HG02973 (cell line): Measurements from ENCODE around the gene NPC1L1.
"Not testable (repeated sequence)": the region's sequence is repeated elsewhere in the genome, so short reads cannot be mapped to it uniquely, and the experiment has no call there.

Experiments
- ATAC-seq: cut with Tn5 transposase; IDR thresholded peaks from one replicate; pipeline ENCODE4 v1.9.1; 2021; ENCODE audit warnings: moderate library complexity; ENCODE audit not compliant: unreplicated experiment

Gene NPC1L1

DNA sequence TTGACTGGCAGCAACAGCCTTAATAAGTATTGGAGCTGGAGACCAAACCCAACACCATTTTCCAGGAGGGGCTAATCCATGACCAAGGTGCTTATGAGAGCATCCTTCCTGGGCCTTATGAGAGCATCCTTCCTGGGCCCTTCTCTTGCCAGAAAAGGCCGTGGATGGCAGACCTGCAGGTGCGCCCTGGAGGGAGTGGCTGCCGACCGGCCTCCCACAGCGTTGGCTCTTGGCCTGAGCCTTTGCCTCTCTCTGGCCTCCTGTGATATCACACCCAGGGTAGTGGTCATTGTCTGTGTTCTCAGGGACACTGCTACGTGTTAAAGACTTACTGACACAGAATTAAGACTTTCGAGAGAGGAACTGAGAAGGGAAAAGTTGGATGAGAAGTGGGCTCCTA is 28.4 kb downstream of the NPC1L1 start:
- ATAC-seq = no peak

DNA sequence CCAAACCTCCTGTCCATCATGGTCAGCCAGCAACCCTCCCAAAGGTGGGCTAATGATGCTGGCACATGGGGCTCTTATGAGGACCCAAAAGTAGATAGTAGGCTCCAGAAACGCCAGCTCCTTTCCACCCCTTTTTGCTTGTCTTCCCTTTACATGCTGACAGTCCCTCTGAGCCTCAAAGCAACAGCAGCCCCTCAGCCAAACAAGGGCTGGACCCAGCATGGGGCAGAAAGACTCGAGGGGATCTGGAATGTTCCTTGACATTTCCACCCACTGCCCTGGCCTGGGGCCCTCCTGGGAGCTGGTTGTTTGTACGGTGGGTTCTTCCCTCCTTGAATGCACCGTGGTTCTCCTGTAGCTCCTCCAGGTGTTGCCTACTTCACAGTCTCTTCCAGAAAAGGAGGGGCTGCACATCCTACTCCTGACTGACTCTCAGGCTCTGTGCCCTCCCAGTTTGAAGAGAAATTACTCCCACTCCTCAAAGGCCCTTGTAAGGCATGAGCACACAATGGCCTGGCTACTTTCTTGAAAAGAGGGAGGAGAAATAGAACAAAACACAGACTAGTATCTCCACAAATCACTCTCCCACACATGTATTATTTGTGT is 29.2 kb downstream of the NPC1L1 start:
- no peak for ATAC-seq

DNA sequence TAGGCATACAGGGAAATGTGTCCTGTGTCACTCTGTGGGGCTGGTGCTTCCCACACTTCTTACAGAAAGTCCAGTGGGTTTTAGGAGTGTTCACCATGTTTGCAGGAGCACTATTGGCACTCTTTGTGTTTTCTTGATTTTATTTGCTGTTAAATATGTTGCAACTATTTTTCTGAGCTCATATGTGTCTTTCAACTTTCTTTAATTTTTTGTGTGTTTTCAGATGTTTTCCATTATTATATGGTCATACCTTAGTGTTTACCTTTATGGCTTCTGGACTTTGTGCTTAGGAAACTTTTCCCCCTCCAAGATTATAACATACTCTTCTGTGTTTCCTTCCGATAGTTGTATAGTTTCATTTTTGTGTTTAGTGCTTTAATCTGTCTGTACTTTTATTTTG is 29.9 kb downstream of the NPC1L1 start:
- ATAC-seq = no peak

DNA sequence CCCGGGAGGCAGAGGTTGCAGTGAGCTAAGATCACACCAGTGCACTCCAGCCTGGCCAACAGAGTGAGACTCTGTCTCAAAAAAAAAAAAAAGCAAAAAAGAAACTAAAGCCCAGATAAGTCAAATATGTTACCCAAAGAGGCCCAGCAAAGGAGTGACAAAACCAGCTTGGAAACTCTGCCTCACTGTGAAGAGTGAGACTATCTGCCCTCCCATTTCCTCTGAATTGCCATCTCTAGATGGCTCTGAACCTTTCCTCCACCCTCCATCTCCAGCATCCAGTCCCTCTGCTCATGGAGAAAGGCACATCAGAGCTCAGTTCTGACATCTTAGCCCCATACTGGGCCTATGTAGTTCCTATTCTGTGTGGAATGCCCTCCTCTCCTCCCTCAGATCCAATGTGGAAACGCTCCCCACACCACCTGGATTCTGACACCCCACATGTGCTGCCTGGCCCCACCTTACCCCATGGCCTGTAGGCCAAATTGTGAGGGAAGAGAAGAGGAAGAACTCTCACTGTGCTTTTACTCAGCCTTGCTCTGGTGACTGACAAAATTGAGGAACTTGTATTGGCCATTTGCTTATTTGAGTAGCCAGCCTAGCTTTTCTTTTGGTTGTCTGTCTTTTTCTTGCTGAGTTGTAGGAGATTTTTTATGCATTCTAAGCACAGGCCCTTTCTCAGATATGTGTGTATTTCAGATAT is 32.7 kb downstream of the NPC1L1 start:
- no peak for ATAC-seq

GRCh38 chr7:44506592-44507288 is 34.4 kb downstream of the NPC1L1 start:
- ATAC-seq = not testable (repeated sequence)

GRCh38 chr7:44505595-44505994 is 35.5 kb downstream of the NPC1L1 start:
- ATAC-seq = no peak

- ATAC-seq = no peak
These were observed 42.7 kb downstream of the NPC1L1 start for GRCh38 chr7:44498230-44498954.

DNA sequence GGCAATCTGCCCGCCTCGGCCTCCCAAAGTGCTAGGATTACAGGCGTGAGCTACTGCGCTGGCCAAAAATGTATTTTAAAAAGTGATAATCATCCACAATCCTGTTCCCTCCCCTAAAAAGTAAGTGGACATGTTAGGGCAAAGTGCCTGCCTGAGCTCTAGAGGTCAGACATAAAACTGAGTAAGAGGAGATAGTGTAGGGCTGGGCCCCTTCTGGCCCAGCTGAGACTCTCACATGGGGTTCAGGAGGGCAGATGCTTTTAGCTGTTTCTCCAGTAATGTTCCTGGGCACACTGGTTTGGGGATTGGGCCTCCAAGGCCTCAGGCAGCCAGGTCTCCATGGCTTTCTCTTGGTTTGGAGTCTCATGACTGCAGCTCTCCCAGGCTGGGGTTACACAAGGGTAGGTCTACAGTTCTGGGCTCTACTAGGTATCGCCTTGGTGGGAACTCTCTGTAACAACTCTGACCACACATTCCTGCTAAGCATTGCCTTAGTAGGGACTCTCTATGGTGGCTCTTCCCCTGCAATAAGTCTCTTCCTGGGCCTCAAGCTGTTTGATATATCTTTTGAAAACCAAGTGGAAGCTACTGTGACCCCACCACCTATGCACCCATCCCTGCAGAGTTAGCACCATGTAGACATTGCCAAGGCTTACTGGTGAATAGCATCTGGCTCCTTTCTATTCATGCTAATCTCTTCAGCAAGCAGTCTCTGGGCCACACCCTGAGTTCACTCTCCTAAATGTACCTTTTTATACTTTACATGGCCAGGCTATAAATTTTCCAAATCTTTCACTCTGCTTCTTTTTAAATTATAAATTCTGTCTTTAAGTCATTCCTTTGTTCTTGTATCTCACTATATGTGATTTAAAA is 43.7 kb downstream of the NPC1L1 start:
- ATAC-seq = no peak

DNA sequence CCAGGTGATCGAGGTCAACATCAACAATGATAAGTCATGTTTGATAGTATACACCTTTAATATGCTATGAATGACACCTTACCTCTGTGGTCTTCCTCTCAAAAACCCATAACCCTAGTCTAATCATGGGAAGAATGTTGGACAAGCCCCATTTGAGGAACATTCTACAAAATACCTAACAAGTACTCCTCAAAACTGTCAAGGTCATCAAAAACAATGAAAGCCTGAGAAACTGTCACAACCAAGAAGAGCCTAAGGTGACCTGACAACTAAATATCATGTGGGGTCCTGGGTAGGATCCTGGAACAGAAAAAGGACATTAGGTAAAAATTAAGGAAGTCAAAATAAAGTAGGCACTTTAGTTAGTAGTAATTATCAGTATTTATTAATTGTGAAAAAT is 44.7 kb downstream of the NPC1L1 start:
- ATAC-seq = no peak

- no peak for ATAC-seq
These were observed 46.2 kb downstream of the NPC1L1 start for GRCh38 chr7:44494960-44495359.

DNA sequence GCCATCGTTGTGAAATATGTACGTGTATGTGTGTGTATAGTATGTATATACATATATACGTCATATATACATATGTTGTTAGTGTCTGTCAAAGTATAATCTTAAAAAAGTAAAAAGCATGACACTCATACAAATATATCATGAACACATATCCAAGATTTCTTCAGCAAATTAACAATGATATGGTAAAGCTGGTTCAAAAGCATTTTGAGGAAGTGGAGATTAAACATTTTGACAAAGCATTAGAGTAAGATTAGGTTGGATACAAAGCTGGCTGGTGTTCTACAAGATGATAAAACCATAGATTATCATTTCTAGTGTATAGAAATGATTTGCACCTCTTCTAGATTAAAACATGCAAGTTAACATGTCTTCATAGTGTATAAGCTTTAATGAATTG is 49.9 kb downstream of the NPC1L1 start:
- no peak for ATAC-seq

GRCh38 chr7:44490351-44491200 is 50.6 kb downstream of the NPC1L1 start, which contains the start of gene NUDCD3:
Gene NUDCD3, minus strand, starts transcription at chr7:44490658. Its CDS starts 58 bp downstream, at chr7:44490600.
- ATAC-seq = peak; percentile 87

- peak; percentile 14 for ATAC-seq
These were observed 51.2 kb downstream of the NPC1L1 start for GRCh38 chr7:44489955-44490350.

DNA sequence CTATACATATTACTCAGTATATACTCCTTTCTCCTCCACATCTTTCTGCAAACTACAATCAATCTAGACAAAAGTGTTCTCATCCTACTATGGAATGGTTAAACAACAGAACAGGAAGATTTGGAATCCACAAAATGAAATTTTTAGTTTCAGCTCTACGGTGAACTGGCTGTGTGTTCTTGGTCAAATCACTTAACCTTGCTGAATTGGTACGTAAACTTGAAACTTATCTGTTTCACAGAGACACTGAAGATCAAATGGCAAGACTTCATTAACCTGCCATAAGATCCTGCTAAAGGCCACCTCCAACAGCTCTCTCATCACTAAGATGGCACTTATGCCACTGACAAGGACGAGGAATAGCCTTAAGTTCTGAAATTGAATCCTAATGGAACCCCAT is 52.2 kb downstream of the NPC1L1 start:
- no peak for ATAC-seq

DNA sequence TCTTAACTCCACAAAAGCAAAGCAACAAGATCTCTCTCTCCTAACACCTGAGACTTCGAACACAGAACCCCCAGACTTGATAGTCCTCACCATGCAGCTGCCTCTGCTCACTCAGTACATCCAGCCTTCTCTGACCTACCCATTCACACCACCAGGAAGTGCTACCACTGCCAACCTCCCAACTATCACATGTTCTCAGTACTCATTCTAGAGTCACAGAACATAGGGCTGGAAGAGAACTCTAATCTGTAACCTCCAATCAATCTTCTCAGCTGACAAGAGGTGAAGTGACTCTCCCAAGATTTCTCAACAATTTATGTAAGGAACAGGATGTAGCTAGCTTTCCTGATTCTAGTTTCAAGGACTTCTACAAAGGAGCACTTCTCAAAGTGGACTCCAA is 54.4 kb downstream of the NPC1L1 start:
- no peak for ATAC-seq

DNA sequence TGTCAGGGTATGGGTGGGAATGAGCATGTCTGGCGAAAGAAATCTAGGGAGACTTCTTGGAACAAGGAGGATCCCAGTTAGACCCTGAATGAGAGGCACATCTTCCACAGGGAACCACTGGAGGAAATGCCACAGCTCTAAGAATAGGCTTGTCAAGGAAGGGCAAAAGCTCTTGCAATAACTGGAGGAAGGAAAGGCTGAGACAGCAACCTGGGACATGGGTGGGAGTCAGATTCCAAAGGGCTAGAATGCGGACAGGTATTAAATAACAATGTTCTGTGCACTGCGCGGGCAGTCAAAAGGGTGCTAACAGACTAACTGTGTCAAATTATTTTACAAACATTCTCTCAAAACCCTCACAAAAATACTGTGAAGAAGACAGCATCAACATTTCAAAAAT is 55.1 kb downstream of the NPC1L1 start:
- ATAC-seq = no peak

- no peak for ATAC-seq
These were observed 56.4 kb downstream of the NPC1L1 start for GRCh38 chr7:44484482-44485313.
